Measurements from ENCODE around the gene LYSMD3.

GRCh38 chr5:90534922-90535321 is 5.5 kb upstream of the LYSMD3 start:
- no peak for TF ChIP-seq EP300 (IDR thresholded peaks at IDR 0.05)
- no peak for TF ChIP-seq POLR2A (IDR thresholded peaks at IDR 0.05)
- TF ChIP-seq, protein P1, sequence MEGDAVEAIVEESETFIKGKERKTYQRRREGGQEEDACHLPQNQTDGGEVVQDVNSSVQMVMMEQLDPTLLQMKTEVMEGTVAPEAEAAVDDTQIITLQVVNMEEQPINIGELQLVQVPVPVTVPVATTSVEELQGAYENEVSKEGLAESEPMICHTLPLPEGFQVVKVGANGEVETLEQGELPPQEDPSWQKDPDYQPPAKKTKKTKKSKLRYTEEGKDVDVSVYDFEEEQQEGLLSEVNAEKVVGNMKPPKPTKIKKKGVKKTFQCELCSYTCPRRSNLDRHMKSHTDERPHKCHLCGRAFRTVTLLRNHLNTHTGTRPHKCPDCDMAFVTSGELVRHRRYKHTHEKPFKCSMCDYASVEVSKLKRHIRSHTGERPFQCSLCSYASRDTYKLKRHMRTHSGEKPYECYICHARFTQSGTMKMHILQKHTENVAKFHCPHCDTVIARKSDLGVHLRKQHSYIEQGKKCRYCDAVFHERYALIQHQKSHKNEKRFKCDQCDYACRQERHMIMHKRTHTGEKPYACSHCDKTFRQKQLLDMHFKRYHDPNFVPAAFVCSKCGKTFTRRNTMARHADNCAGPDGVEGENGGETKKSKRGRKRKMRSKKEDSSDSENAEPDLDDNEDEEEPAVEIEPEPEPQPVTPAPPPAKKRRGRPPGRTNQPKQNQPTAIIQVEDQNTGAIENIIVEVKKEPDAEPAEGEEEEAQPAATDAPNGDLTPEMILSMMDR (IDR thresholded peaks at IDR 0.05): no peak
